Endothelial cell of umbilical vein (primary cell): ENCODE data around the gene TEDC2. TPM values are rescaled to one million over a fixed set of nuclear protein-coding genes. Genes with fewer than 3 reads are reported as not detected.

Experiments used
- BruUV-seq: library from RNA; stranded (reverse); fragments of 400-500 nt; replicated peaks from 2 replicates; lab custom pipeline; 2021; lab: Mats Ljungman, UMichigan
- CTCF ChIA-PET: fragments of 300-600, 350-600 bp; sonication (Branson Sonifier 250); formaldehyde crosslinking; loops from one replicate; lab custom pipeline; 2021; ENCODE audit warnings: antibody characterized with exemption, inconsistent platforms; lab: Charles Lee
- POLR2A ChIA-PET: fragments of 300-600, 350-600 bp; sonication (Branson Sonifier 250); formaldehyde crosslinking; loops from one replicate; lab custom pipeline; 2021; ENCODE audit warnings: antibody characterized with exemption, inconsistent platforms; lab: Charles Lee
- DNase-seq: peaks from one replicate; pipeline ENCODE4 v3.0.0-alpha.2; 2011; ENCODE audit warnings: low read depth, low spot score
- FAIRE-seq: peaks from 2 replicates; lab custom pipeline; 2011; peaks lifted over from hg19 to GRCh38; lab: Jason Lieb, UNC
- H2AFZ ChIP-seq: 2 replicates; pipeline ENCODE4 v1.6.0; 2012; ENCODE audit warnings: low read depth, low read length, control low read depth, inconsistent platforms
- H3K27ac ChIP-seq: 2 replicates; pipeline ENCODE4 v1.5.1; 2011; ENCODE audit warnings: low read depth, mild to moderate bottlenecking, control low read depth, low read length, moderate library complexity; ENCODE audit not compliant: insufficient read depth
- H3K27me3 ChIP-seq, 2 experiments: 2 replicates each; pipeline versions ENCODE4 v1.6.0 to v1.6.1; 2011; ENCODE audit warnings: low read length in 2 of 2, mixed read lengths in 1 of 2; ENCODE audit not compliant: control insufficient read depth in 2 of 2, insufficient read depth in 2 of 2
- H3K36me3 ChIP-seq, 2 experiments: 2 replicates in 1 of 2; 3 replicates in 1 of 2; pipeline ENCODE4 v1.5.1; 2011; ENCODE audit warnings: low read length in 2 of 2, mild to moderate bottlenecking in 1 of 2, moderate library complexity in 1 of 2; ENCODE audit not compliant: control insufficient read depth in 2 of 2, insufficient read depth in 2 of 2; ENCODE audit errors: extremely low read depth in 1 of 2
- H3K4me1 ChIP-seq: 3 replicates; pipeline ENCODE4 v1.5.1; 2011; ENCODE audit warnings: mild to moderate bottlenecking, low read length; ENCODE audit not compliant: control insufficient read depth, insufficient read depth; ENCODE audit errors: extremely low read depth
- H3K4me2 ChIP-seq: 2 replicates; pipeline ENCODE4 v1.6.1; 2011; ENCODE audit warnings: low read length, control low read depth, mixed read lengths; ENCODE audit not compliant: insufficient read depth
- H3K4me3 ChIP-seq, 3 experiments: fragments of 200-600 bp in 1 of 3; sonication (generic), shearing (Covaris generic) in 1 of 3; replicated peaks in 1 of 3; 2 replicates each; pipeline ENCODE4 v1.5.1; 2011 to 2016; ENCODE audit warnings: control low read depth in 3 of 3, low read length in 3 of 3, mild to moderate bottlenecking in 2 of 3, inconsistent platforms in 1 of 3, low read depth in 1 of 3, moderate library complexity in 1 of 3; ENCODE audit not compliant: insufficient read depth in 1 of 3
- H3K79me2 ChIP-seq: 2 replicates; pipeline ENCODE4 v1.6.0; 2012; ENCODE audit warnings: low read length, inconsistent platforms; ENCODE audit not compliant: control insufficient read depth, insufficient read depth
- H3K9ac ChIP-seq: replicated peaks from 2 replicates; pipeline ENCODE3; 2011; ENCODE audit warnings: low read length, control low read depth; ENCODE audit not compliant: insufficient read depth; ENCODE audit errors: extremely low read depth
- H3K9me1 ChIP-seq: replicated peaks from 3 replicates; pipeline ENCODE4 v1.6.0; 2011; ENCODE audit warnings: mild to moderate bottlenecking, low read length; ENCODE audit not compliant: control insufficient read depth, insufficient read depth; ENCODE audit errors: extremely low read depth
- H3K9me3 ChIP-seq: replicated peaks from 2 replicates; pipeline ENCODE4 v1.5.1; 2012; ENCODE audit warnings: low read length, inconsistent platforms; ENCODE audit not compliant: control insufficient read depth, insufficient read depth
- H4K20me1 ChIP-seq: replicated peaks from 2 replicates; pipeline ENCODE3; 2011; ENCODE audit warnings: mild to moderate bottlenecking, low read length; ENCODE audit not compliant: control insufficient read depth, insufficient read depth; ENCODE audit errors: extremely low read depth
- EZH2 ChIP-seq: IDR thresholded peaks from 2 replicates; pipeline ENCODE4 v1.6.1; 2012; ENCODE audit warnings: borderline replicate concordance, low read depth, mild to moderate bottlenecking, moderate library complexity, low read length, inconsistent platforms; ENCODE audit not compliant: severe bottlenecking
- FOS ChIP-seq: IDR thresholded peaks from 2 replicates; pipeline ENCODE4 v1.6.1; 2011; ENCODE audit warnings: mild to moderate bottlenecking, low read length, moderate library complexity, borderline replicate concordance; ENCODE audit not compliant: insufficient read depth
- GATA2 ChIP-seq: IDR thresholded peaks from 2 replicates; pipeline ENCODE4 v1.7.0; 2011; ENCODE audit warnings: low read depth, mild to moderate bottlenecking, moderate library complexity, mixed read lengths, low read length; ENCODE audit not compliant: insufficient read length, insufficient read depth
- JUN ChIP-seq: IDR thresholded peaks from 2 replicates; pipeline ENCODE4 v1.6.1; 2011; ENCODE audit warnings: borderline replicate concordance, low read depth; ENCODE audit not compliant: insufficient read length, insufficient read depth
- MYC ChIP-seq: IDR thresholded peaks from one replicate; pipeline ENCODE4 v1.6.1; 2011; ENCODE audit warnings: mild to moderate bottlenecking, low read depth, low read length
- POLR2A ChIP-seq: IDR thresholded peaks from 2 replicates; pipeline ENCODE4 v1.6.1; 2012; ENCODE audit warnings: low read depth, mild to moderate bottlenecking, control low read depth, low read length
- POLR2AphosphoS5 ChIP-seq: IDR thresholded peaks from 2 replicates; pipeline ENCODE4 v1.6.1; 2012; ENCODE audit warnings: low read depth, mild to moderate bottlenecking, control low read depth, low read length, moderate library complexity; ENCODE audit not compliant: insufficient read depth
- dilution Hi-C: fragments of 300-500 bp; cut with MboI; formaldehyde crosslinking; loops from one replicate; pipeline ENCODE4 v1.15.0; 2019; ENCODE audit warnings: low sequenced_read_pairs; ENCODE audit not compliant: extremely low pct_ligation_motif_present
- intact Hi-C: fragments of 100-400 bp; cut with micrococcal nuclease; formaldehyde crosslinking; loops from one replicate; pipeline ENCODE4 v1.10.0; 2022
- polyA plus RNA-seq, 4 experiments: library from polyadenylated mRNA; depleted of rRNA in 3 of 4; stranded (reverse) in 3 of 4; unstranded in 1 of 4; fragments of >200 nt; gene quantifications; 2 replicates each; pipeline versions ENCODE4 v1.2.1 to v1.2.3, GENCODE V29; 2011 to 2012; ENCODE audit warnings: missing spikeins in 1 of 4
- total RNA-seq: library from RNA; stranded (reverse); gene quantifications from 2 replicates; pipeline ENCODE4 v1.2.3, GENCODE V29; 2021
- TF ChIP-seq, protein P1 (sequence below), 2 donors: IDR thresholded peaks; 1 replicate in 1 of 2; 2 replicates in 1 of 2; pipeline ENCODE4 v1.5.1; 2011; ENCODE audit warnings: low read length in 2 of 2, mild to moderate bottlenecking in 2 of 2, moderate library complexity in 2 of 2, control low read depth in 1 of 2, inconsistent platforms in 1 of 2, low read depth in 1 of 2; ENCODE audit not compliant: insufficient read depth in 1 of 2; ENCODE audit errors: extremely low read depth in 1 of 2
- TF ChIP-seq, protein P2 (sequence below): IDR thresholded peaks from 2 replicates; pipeline ENCODE4 v1.6.1; 2011; ENCODE audit not compliant: insufficient read depth, insufficient read length

TEDC2 gene
- total and polyA plus RNA-seq, 2 donors (not counting 3 experiments of a cell fraction or from before 2014, with no cell fraction given): 7.6 to 12.7 TPM

DNA sequence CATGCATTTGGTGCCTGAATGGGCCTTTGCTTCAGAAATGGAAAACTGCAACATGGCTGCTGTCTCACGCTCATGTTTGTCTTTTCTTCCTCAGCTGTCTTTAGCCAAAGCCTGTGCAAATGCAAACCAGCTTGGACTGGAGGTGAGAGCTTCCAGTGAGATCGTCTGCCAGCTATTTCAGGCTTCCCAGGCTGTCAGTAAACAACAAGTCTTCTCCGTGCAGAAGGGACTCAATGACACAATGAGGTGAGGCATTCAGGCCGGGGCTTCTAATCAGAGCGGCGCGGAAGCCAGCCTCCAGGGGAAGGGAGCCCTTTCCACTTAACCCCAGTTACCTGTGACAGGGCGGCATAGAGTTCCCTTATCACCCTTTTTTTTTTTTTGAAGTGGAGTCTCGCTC lies 16.4 kb upstream of the TEDC2 start:
- no peak for DNase-seq
- Histone ChIP-seq H3K9me3 (no peaks in the 10 kb centered on the region), H3K4me1 (no peaks in the 10 kb centered on the region), H4K20me1 (no peaks in the 10 kb centered on the region), H3K9me1 (no peaks in the 10 kb centered on the region), H2AFZ (no peak overlapping the region), H3K9ac (no peak overlapping the region), H3K79me2 (peaks cover 4% of the 10 kb centered on the region), H3K27ac (no peak overlapping the region), H3K4me2 (no peak overlapping the region), H3K4me3 (no peak overlapping the region), H3K27me3 (no peaks in the 10 kb centered on the region), H3K36me3 (peaks cover 13 to 27% of the 10 kb centered on the region in 2 experiments)
- TF ChIP-seq, protein P1, sequence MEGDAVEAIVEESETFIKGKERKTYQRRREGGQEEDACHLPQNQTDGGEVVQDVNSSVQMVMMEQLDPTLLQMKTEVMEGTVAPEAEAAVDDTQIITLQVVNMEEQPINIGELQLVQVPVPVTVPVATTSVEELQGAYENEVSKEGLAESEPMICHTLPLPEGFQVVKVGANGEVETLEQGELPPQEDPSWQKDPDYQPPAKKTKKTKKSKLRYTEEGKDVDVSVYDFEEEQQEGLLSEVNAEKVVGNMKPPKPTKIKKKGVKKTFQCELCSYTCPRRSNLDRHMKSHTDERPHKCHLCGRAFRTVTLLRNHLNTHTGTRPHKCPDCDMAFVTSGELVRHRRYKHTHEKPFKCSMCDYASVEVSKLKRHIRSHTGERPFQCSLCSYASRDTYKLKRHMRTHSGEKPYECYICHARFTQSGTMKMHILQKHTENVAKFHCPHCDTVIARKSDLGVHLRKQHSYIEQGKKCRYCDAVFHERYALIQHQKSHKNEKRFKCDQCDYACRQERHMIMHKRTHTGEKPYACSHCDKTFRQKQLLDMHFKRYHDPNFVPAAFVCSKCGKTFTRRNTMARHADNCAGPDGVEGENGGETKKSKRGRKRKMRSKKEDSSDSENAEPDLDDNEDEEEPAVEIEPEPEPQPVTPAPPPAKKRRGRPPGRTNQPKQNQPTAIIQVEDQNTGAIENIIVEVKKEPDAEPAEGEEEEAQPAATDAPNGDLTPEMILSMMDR (IDR thresholded peaks at IDR 0.05; ENCODE audit: extremely low read depth in 1 of 2, insufficient read depth in 1 of 2, low read depth in 1 of 2, low read length in 2 of 2): no peak
- TF ChIP-seq FOS (no peak), EZH2 (no peak), GATA2 (no peak), JUN (no peak), MYC (no peak), POLR2AphosphoS5 (no peak), POLR2A (no peak)
- TF ChIP-seq, protein P2, sequence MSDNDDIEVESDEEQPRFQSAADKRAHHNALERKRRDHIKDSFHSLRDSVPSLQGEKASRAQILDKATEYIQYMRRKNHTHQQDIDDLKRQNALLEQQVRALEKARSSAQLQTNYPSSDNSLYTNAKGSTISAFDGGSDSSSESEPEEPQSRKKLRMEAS: no peak
- intact Hi-C loops (no loop called here), dilution Hi-C loops (no loop called here)
- FAIRE-seq: peak; percentile 21
- CTCF ChIA-PET: interaction anchor here (1.3 kb wide), 1 partner anchor 58 kb away, joined by 3 read pairs; no protein-coding TSS in a partner anchor
- POLR2A ChIA-PET: no interaction called here
- BruUV-seq: no TSS peak
